Left hindlimb (tissue), 1 donor: ENCODE data around the gene ABCA7.
A peak's percentile ranks its signal among the peaks of the same experiment; 100 is the strongest.

Experiments
- DNase-seq: peaks from one replicate; pipeline ENCODE4 v3.0.0-alpha.2; 2018

ABCA7 gene

GRCh38 chr19:1039646-1040475, at the start of gene ABCA7:
Gene ABCA7 (plus strand): TSS chr19:1040107. CDS start chr19:1041362, 1,255 bp downstream.
- DNase-seq = peak; percentile 95

GRCh38 chr19:990119-990571, 49.8 kb upstream of the ABCA7 start:
- DNase-seq = no peak

GRCh38 chr19:990746-991145, 49.2 kb upstream of the ABCA7 start:
- no peak for DNase-seq

GRCh38 chr19:991174-991931, 48.6 kb upstream of the ABCA7 start:
- peak; percentile 43 for DNase-seq

GRCh38 chr19:991932-992669, 47.8 kb upstream of the ABCA7 start:
- peak; percentile 31 for DNase-seq

GRCh38 chr19:992670-993055, 47.2 kb upstream of the ABCA7 start:
- DNase-seq = no peak

GRCh38 chr19:993361-993830, 46.5 kb upstream of the ABCA7 start:
- peak; percentile 30 for DNase-seq

GRCh38 chr19:993831-994393, 46.0 kb upstream of the ABCA7 start:
- DNase-seq = peak; percentile 27

- no peak for DNase-seq
Measured at GRCh38 chr19:994516-994915, 45.4 kb upstream of the ABCA7 start.

- no peak for DNase-seq
Measured at GRCh38 chr19:995051-995827, 44.7 kb upstream of the ABCA7 start.

GRCh38 chr19:996051-996838, 43.7 kb upstream of the ABCA7 start:
- no peak for DNase-seq

- DNase-seq = no peak
Measured at GRCh38 chr19:998064-998463, 41.8 kb upstream of the ABCA7 start.

GRCh38 chr19:999379-999719, 40.6 kb upstream of the ABCA7 start:
- DNase-seq = no peak

- peak; percentile 59 for DNase-seq
Measured at GRCh38 chr19:1000095-1000494, 39.8 kb upstream of the ABCA7 start, which contains the start of gene GRIN3B. Gene GRIN3B (plus strand): TSS chr19:1000419. CDS start chr19:1000438, 19 bp downstream.

- peak; percentile 34 for DNase-seq
Measured at GRCh38 chr19:1000591-1001537, 39.0 kb upstream of the ABCA7 start.

GRCh38 chr19:1001538-1002166, 38.3 kb upstream of the ABCA7 start:
- DNase-seq = peak; percentile 59

- no peak for DNase-seq
Measured at GRCh38 chr19:1002600-1002999, 37.3 kb upstream of the ABCA7 start.

- no peak for DNase-seq
Measured at GRCh38 chr19:1003283-1003682, 36.6 kb upstream of the ABCA7 start.

- no peak for DNase-seq
Measured at GRCh38 chr19:1004204-1004802, 35.6 kb upstream of the ABCA7 start.
